GM12878 (cell line): ENCODE data around the gene AMN. TPM values are rescaled to one million over a fixed set of nuclear protein-coding genes. Genes with fewer than 3 reads are reported as not detected.

Experiments
- EP300 ChIP-seq, 2 experiments: fragments of 150-350 bp in 1 of 2; IDR thresholded peaks; 2 replicates each; pipeline ENCODE4 v1.6.1; 2011 to 2012; ENCODE audit warnings: low read depth in 2 of 2, low read length in 2 of 2, borderline replicate concordance in 1 of 2, improper control_type of control experiment in 1 of 2, inconsistent platforms in 1 of 2; ENCODE audit not compliant: control insufficient read depth in 1 of 2
- GATAD2B ChIP-seq: fragments of 450-650 bp; conservative IDR thresholded peaks from 2 replicates; pipeline ENCODE4 v1.6.1; 2017; ENCODE audit warnings: low read depth, mild to moderate bottlenecking, moderate library complexity
- JUNB ChIP-seq: IDR thresholded peaks from 2 replicates; pipeline ENCODE4 v1.6.1; 2016; ENCODE audit warnings: antibody characterized with exemption, mild to moderate bottlenecking
- NFYB ChIP-seq: IDR thresholded peaks from 2 replicates; pipeline ENCODE4 v1.6.1; 2011; ENCODE audit warnings: low read depth, mild to moderate bottlenecking, low read length, improper control_type of control experiment, moderate library complexity; ENCODE audit not compliant: insufficient read depth
- POLR2A ChIP-seq: IDR thresholded peaks from 2 replicates; pipeline ENCODE4 v1.6.1; 2011; ENCODE audit warnings: low read depth, mild to moderate bottlenecking, low read length
- POLR2AphosphoS2 ChIP-seq: IDR thresholded peaks from 2 replicates; pipeline ENCODE4 v1.6.1; 2011; ENCODE audit warnings: low read depth, mild to moderate bottlenecking, low read length, improper control_type of control experiment, moderate library complexity
- RAD51 ChIP-seq: fragments of 450-650 bp; IDR thresholded peaks from 2 replicates; pipeline ENCODE4 v1.6.1; 2016; ENCODE audit warnings: moderate library complexity, mild to moderate bottlenecking, inconsistent platforms
- TCF12 ChIP-seq: IDR thresholded peaks from 2 replicates; pipeline ENCODE4 v1.6.1; 2011; ENCODE audit warnings: low read depth, mild to moderate bottlenecking, low read length
- ZNF207 ChIP-seq: fragments of 450-650 bp; IDR thresholded peaks from 2 replicates; pipeline ENCODE4 v1.6.1; 2014; ENCODE audit warnings: antibody characterized with exemption, mild to moderate bottlenecking, borderline replicate concordance
- polyA plus RNA-seq, 11 experiments: library from polyadenylated mRNA; depleted of rRNA in 4 of 11; unstranded in 6 of 11; stranded (reverse) in 5 of 11; fragments of >200 nt; fragmentation: Nextera tagmentation in 4 of 11; fragmentation: Illumina TruSeq in 1 of 11; extraction: Ambion mirVana in 4 of 11; extraction: Trizol in 1 of 11; gene quantifications; 1 replicate in 1 of 11; 2 replicates in 10 of 11; pipeline versions ENCODE4 v1.2.1 to v1.2.3, GENCODE V29; 2011 to 2016; ENCODE audit warnings: inconsistent platforms in 2 of 11, missing spikeins in 2 of 11, low read depth in 1 of 11
- total RNA-seq, 4 experiments: library from RNA; depleted of rRNA in 3 of 4; stranded (reverse); fragments of >200 nt in 3 of 4; fragmentation: Illumina TruSeq in 1 of 4; extraction: Trizol in 1 of 4; gene quantifications; 2 replicates each; pipeline versions ENCODE4 v1.2.1 to v1.2.3, GENCODE V29; 2013 to 2021
- TF ChIP-seq, protein P1 (sequence below): fragments of 450-650 bp; IDR thresholded peaks from 2 replicates; pipeline ENCODE4 v1.6.1; 2018; ENCODE audit warnings: borderline replicate concordance, mild to moderate bottlenecking; ENCODE audit not compliant: partially characterized antibody
- TF ChIP-seq, protein P2 (sequence below): IDR thresholded peaks from 2 replicates; pipeline ENCODE4 v1.6.1; 2011; ENCODE audit warnings: borderline replicate concordance, low read depth, mild to moderate bottlenecking, moderate library complexity, low read length; ENCODE audit not compliant: insufficient read depth, poor library complexity, severe bottlenecking
- TF ChIP-seq, protein P3 (sequence below): fragments of 450-650 bp; IDR thresholded peaks from 2 replicates; pipeline ENCODE4 v1.6.1; 2017; ENCODE audit warnings: mild to moderate bottlenecking
- TF ChIP-seq, protein P4 (sequence below): IDR thresholded peaks from 2 replicates; pipeline ENCODE4 v1.6.1; 2012; ENCODE audit warnings: low read length, inconsistent platforms
- TF ChIP-seq, protein P5 (sequence below): fragments of 450-650 bp; IDR thresholded peaks from 2 replicates; pipeline ENCODE4 v1.6.1; 2017; ENCODE audit warnings: low read depth, mild to moderate bottlenecking, moderate library complexity
- TF ChIP-seq, protein P6 (sequence below): fragments of 450-650 bp; IDR thresholded peaks from 2 replicates; pipeline ENCODE4 v1.6.1; 2017; ENCODE audit warnings: mild to moderate bottlenecking, low read depth, inconsistent platforms; ENCODE audit not compliant: poor library complexity, severe bottlenecking

The AMN gene
- total and polyA plus RNA-seq, 10 of the 15 experiments (the other 5 are each of a cell fraction or from before 2014, with no cell fraction given), result 0.03 to 0.33 (median 0.11) TPM; not detected in 6

DNA sequence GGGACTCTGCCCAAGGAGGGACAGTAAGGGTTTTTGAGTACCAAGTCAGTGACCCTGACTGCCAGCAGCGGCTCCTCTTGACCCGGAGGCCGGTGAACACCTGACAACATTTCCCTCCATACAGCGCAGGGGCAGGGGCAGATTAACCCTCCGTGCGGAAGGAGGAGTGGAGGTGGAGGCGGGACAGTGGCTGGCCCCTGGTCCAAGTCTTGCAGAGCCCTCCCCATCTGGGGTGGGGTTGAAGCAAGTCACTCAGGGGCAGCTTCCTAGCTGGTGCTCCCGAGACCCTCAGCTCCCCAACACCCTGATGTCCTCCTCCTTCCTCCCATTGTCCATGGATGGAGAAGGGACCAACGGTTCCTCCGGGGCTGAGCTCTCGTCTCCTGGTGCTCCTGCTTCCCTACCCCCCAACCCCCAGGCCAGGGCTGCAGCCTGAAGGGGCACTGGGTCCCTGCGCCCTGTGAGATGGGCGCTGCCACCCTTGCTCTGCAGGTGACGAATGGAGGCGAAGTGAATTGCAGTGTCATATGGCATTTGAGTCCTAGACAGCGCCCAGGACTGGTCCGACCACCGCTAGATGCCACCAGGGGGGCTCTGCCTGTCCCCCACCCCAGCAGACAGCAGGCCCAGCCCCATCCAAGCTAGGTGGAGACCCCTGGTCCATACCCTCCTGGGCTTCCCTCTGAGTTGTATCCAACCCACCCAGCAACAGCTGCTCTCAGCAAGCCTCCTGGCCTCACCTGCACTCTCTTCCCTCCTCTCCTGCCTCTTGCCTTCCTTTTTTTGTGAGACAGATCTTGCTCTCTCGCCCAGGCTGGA, 7.0 kb upstream of the AMN start (continued):
- TF ChIP-seq, protein P1, sequence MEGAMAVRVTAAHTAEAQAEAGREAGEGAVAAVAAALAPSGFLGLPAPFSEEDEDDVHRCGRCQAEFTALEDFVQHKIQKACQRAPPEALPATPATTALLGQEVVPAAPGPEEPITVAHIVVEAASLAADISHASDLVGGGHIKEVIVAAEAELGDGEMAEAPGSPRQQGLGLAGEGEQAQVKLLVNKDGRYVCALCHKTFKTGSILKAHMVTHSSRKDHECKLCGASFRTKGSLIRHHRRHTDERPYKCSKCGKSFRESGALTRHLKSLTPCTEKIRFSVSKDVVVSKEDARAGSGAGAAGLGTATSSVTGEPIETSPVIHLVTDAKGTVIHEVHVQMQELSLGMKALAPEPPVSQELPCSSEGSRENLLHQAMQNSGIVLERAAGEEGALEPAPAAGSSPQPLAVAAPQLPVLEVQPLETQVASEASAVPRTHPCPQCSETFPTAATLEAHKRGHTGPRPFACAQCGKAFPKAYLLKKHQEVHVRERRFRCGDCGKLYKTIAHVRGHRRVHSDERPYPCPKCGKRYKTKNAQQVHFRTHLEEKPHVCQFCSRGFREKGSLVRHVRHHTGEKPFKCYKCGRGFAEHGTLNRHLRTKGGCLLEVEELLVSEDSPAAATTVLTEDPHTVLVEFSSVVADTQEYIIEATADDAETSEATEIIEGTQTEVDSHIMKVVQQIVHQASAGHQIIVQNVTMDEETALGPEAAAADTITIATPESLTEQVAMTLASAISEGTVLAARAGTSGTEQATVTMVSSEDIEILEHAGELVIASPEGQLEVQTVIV, result no peak
- no peak for TF ChIP-seq JUNB
- peak; percentile 7; the same call in 1 of the 2 replicates for TF ChIP-seq POLR2AphosphoS2
- TF ChIP-seq POLR2A, result peak; percentile 8
- no peak for TF ChIP-seq NFYB
- no peak for TF ChIP-seq EP300 (IDR thresholded peaks at IDR 0.05; ENCODE audit: borderline replicate concordance in 1 of 2, control insufficient read depth in 1 of 2, low read depth in 2 of 2, low read length in 2 of 2)
- no peak for TF ChIP-seq GATAD2B
- TF ChIP-seq, protein P2, sequence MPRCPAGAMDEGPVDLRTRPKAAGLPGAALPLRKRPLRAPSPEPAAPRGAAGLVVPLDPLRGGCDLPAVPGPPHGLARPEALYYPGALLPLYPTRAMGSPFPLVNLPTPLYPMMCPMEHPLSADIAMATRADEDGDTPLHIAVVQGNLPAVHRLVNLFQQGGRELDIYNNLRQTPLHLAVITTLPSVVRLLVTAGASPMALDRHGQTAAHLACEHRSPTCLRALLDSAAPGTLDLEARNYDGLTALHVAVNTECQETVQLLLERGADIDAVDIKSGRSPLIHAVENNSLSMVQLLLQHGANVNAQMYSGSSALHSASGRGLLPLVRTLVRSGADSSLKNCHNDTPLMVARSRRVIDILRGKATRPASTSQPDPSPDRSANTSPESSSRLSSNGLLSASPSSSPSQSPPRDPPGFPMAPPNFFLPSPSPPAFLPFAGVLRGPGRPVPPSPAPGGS, result peak; percentile 9
- TF ChIP-seq RAD51, result no peak
- TF ChIP-seq, protein P3, sequence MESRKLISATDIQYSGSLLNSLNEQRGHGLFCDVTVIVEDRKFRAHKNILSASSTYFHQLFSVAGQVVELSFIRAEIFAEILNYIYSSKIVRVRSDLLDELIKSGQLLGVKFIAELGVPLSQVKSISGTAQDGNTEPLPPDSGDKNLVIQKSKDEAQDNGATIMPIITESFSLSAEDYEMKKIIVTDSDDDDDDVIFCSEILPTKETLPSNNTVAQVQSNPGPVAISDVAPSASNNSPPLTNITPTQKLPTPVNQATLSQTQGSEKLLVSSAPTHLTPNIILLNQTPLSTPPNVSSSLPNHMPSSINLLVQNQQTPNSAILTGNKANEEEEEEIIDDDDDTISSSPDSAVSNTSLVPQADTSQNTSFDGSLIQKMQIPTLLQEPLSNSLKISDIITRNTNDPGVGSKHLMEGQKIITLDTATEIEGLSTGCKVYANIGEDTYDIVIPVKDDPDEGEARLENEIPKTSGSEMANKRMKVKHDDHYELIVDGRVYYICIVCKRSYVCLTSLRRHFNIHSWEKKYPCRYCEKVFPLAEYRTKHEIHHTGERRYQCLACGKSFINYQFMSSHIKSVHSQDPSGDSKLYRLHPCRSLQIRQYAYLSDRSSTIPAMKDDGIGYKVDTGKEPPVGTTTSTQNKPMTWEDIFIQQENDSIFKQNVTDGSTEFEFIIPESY, result no peak
- TF ChIP-seq, protein P4, sequence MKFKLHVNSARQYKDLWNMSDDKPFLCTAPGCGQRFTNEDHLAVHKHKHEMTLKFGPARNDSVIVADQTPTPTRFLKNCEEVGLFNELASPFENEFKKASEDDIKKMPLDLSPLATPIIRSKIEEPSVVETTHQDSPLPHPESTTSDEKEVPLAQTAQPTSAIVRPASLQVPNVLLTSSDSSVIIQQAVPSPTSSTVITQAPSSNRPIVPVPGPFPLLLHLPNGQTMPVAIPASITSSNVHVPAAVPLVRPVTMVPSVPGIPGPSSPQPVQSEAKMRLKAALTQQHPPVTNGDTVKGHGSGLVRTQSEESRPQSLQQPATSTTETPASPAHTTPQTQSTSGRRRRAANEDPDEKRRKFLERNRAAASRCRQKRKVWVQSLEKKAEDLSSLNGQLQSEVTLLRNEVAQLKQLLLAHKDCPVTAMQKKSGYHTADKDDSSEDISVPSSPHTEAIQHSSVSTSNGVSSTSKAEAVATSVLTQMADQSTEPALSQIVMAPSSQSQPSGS, result no peak
- no peak for TF ChIP-seq TCF12
- TF ChIP-seq ZNF207, result no peak
- TF ChIP-seq, protein P5, sequence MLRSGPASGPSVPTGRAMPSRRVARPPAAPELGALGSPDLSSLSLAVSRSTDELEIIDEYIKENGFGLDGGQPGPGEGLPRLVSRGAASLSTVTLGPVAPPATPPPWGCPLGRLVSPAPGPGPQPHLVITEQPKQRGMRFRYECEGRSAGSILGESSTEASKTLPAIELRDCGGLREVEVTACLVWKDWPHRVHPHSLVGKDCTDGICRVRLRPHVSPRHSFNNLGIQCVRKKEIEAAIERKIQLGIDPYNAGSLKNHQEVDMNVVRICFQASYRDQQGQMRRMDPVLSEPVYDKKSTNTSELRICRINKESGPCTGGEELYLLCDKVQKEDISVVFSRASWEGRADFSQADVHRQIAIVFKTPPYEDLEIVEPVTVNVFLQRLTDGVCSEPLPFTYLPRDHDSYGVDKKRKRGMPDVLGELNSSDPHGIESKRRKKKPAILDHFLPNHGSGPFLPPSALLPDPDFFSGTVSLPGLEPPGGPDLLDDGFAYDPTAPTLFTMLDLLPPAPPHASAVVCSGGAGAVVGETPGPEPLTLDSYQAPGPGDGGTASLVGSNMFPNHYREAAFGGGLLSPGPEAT, result no peak
- TF ChIP-seq, protein P6, sequence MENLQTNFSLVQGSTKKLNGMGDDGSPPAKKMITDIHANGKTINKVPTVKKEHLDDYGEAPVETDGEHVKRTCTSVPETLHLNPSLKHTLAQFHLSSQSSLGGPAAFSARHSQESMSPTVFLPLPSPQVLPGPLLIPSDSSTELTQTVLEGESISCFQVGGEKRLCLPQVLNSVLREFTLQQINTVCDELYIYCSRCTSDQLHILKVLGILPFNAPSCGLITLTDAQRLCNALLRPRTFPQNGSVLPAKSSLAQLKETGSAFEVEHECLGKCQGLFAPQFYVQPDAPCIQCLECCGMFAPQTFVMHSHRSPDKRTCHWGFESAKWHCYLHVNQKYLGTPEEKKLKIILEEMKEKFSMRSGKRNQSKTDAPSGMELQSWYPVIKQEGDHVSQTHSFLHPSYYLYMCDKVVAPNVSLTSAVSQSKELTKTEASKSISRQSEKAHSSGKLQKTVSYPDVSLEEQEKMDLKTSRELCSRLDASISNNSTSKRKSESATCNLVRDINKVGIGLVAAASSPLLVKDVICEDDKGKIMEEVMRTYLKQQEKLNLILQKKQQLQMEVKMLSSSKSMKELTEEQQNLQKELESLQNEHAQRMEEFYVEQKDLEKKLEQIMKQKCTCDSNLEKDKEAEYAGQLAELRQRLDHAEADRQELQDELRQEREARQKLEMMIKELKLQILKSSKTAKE, result no peak
